ENCODE results near the gene NCR3LG1.
A peak's percentile ranks its signal among the peaks of the same experiment; 100 is the strongest.

Gene NCR3LG1

DNA sequence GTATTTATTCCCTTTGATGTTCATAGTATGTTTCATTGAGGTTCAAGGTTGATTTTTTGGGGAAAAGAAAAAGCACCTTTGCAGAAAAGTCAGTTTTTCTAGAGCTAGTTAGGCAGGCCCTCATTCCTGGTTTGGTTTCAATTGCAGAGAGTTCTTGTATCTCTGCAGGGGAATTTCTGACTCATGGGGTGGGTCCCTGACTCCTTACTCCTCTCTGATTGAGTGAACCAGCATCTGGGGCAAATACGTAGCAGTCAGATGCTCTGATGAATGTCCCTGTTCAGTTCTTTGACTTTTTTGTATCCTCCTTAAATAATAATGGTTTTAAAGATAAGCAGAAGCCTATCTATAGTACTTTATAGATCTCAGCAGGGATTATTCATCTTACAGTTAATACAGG is 7.7 kb upstream of the NCR3LG1 start:
- Histone ChIP-seq H3K9ac (ENCODE audit: low read length) (peak overlapping the region; percentile 77), H3K14ac (ENCODE audit: low read length in 2 of 2) (no peak overlapping the region), H2BK12ac (ENCODE audit: low read length in 2 of 2) (no peak overlapping the region), H3K27me3 (ENCODE audit: control insufficient read depth in 1 of 2, insufficient read depth in 1 of 2, low read length in 2 of 2) (no peaks in the 10 kb centered on the region), H2BK120ac (ENCODE audit: low read depth, low read length) (no peak overlapping the region), H3K18ac (ENCODE audit: low read depth in 1 of 2, low read length in 2 of 2) (no peak overlapping the region), H3K36me3 (ENCODE audit: control insufficient read depth in 1 of 2, insufficient read depth in 2 of 2, low read depth in 1 of 2, low read length in 2 of 2) (no peaks in the 10 kb centered on the region), H3K4me2 (ENCODE audit: low read length, poor library complexity, severe bottlenecking) (no peak overlapping the region), H2AFZ (ENCODE audit: low read depth, low read length) (no peak overlapping the region), H2BK5ac (ENCODE audit: low read depth, low read length, poor library complexity, severe bottlenecking) (no peak overlapping the region), H3K4me1 (ENCODE audit: control insufficient read depth, insufficient read depth, low read depth, low read length) (no peaks in the 10 kb centered on the region), H3K23ac (ENCODE audit: low read length in 2 of 2) (no peak overlapping the region), H4K91ac (ENCODE audit: low read length) (no peak overlapping the region), H3K9me3 (ENCODE audit: control insufficient read depth, low read length) (no peaks in the 10 kb centered on the region), H2BK15ac (ENCODE audit: low read depth, poor library complexity, severe bottlenecking) (no peak overlapping the region), H3K27ac (ENCODE audit: low read length, poor library complexity, severe bottlenecking) (no peak overlapping the region), H3K79me1 (replicated peaks; ENCODE audit: low read length, poor library complexity, severe bottlenecking) (no peaks in the 10 kb centered on the region), H2AK5ac (ENCODE audit: low read length, severe bottlenecking) (no peak overlapping the region), H3K4me3 (ENCODE audit: insufficient read depth in 1 of 2, low read depth in 1 of 2, low read length in 2 of 2) (no peak overlapping the region), H4K8ac (ENCODE audit: low read length) (no peak overlapping the region), H3K4ac (ENCODE audit: low read depth in 1 of 2, low read length in 2 of 2) (no peak overlapping the region)
- no CpG with 5 or more reads among the region's 1 CpG for WGBS
- peak; percentile 87 for DNase-seq

DNA sequence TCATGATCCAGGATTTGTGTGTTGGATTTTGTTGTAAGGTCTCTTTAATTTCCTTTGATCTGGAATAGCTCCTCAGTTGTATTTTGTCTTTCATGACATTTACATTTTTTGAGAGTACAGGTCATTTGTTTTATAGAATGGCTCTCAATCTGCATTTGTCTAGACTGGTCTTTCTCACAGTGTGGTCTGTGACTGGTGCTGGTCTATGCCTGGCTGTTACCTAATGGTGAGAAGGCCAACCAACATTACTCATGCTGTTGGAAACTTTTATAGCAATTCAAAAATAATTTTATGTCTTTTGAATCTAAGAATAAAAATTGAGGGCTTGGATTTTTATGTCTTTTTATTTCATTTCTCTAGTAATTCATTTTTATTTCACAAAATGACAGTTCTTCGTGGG is 3.9 kb upstream of the NCR3LG1 start:
- H3K4me1 ChIP-seq (ENCODE audit: control insufficient read depth, insufficient read depth, low read depth, low read length): peaks cover 8% of the 10 kb centered on the region
- DNase-seq: no peak
- H2AFZ ChIP-seq (ENCODE audit: low read depth, low read length): no peak overlapping the region
- no peak overlapping the region for H2BK12ac ChIP-seq (ENCODE audit: low read length in 2 of 2)
- no peak overlapping the region for H3K4me3 ChIP-seq (ENCODE audit: insufficient read depth in 1 of 2, low read depth in 1 of 2, low read length in 2 of 2)
- H3K27ac ChIP-seq (ENCODE audit: low read length, poor library complexity, severe bottlenecking): no peak overlapping the region
- H2BK120ac ChIP-seq (ENCODE audit: low read depth, low read length): no peak overlapping the region
- no peak overlapping the region for H3K18ac ChIP-seq (ENCODE audit: low read depth in 1 of 2, low read length in 2 of 2)
- no peak overlapping the region for H3K9ac ChIP-seq (ENCODE audit: low read length)
- H3K4me2 ChIP-seq (ENCODE audit: low read length, poor library complexity, severe bottlenecking): no peak overlapping the region
- H3K23ac ChIP-seq (ENCODE audit: low read length in 2 of 2): no peak overlapping the region
- no peak overlapping the region for H4K91ac ChIP-seq (ENCODE audit: low read length)
- no peaks in the 10 kb centered on the region for H3K36me3 ChIP-seq (ENCODE audit: control insufficient read depth in 1 of 2, insufficient read depth in 2 of 2, low read depth in 1 of 2, low read length in 2 of 2)
- H3K14ac ChIP-seq (ENCODE audit: low read length in 2 of 2): no peak overlapping the region
- no CpG with 5 or more reads among the region's 1 CpG for WGBS
- no peak overlapping the region for H3K4ac ChIP-seq (ENCODE audit: low read depth in 1 of 2, low read length in 2 of 2)
- no peak overlapping the region for H2BK15ac ChIP-seq (ENCODE audit: low read depth, poor library complexity, severe bottlenecking)
- no peaks in the 10 kb centered on the region for H3K79me1 ChIP-seq (replicated peaks; ENCODE audit: low read length, poor library complexity, severe bottlenecking)
- H3K9me3 ChIP-seq (ENCODE audit: control insufficient read depth, low read length): no peaks in the 10 kb centered on the region
- no peak overlapping the region for H4K8ac ChIP-seq (ENCODE audit: low read length)
- no peak overlapping the region for H2AK5ac ChIP-seq (ENCODE audit: low read length, severe bottlenecking)
- no peaks in the 10 kb centered on the region for H3K27me3 ChIP-seq (ENCODE audit: control insufficient read depth in 1 of 2, insufficient read depth in 1 of 2, low read length in 2 of 2)
- no peak overlapping the region for H2BK5ac ChIP-seq (ENCODE audit: low read depth, low read length, poor library complexity, severe bottlenecking)

DNA sequence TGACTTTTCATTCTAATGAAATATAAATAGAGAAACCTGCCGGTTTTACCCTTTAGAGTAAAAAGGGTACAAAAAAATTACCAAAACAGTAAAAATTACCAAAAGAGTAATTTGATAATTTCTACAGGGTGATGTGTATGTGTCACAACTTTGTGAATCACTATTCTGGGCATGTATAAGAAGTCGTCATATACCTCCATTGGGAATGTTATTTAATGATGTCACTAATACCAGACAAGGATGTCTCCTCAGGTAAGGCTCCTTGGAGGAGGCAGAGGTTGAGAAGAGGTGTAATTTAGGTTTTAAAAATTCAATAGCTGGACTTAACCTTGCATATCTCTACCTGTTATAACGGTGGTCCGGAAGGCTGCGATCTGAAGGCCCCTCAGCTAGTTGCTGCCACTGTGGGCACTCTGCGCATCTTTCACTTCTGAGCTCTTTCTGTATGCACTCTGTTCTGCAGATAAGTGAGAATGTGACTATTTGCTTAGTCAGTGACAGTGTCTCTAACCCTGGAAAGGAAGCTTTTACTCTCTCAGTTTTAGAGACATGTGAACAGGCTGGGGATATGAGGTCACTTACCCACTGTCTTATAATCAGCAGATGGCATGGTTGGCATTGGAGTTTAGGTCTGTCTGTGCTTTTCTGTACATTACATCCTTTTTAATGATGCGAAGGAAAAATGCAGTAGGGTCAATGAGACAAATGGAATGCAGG is 987 bp upstream of the NCR3LG1 start:
- no peak overlapping the region for H3K27ac ChIP-seq (ENCODE audit: low read length, poor library complexity, severe bottlenecking)
- WGBS: 92% methylated on average over 5 of the region's 7 CpGs
- no peak overlapping the region for H3K18ac ChIP-seq (ENCODE audit: low read depth in 1 of 2, low read length in 2 of 2)
- no peak overlapping the region for H4K91ac ChIP-seq (ENCODE audit: low read length)
- peaks cover 10% of the 10 kb centered on the region for H3K4me1 ChIP-seq (ENCODE audit: control insufficient read depth, insufficient read depth, low read depth, low read length)
- no peaks in the 10 kb centered on the region for H3K9me3 ChIP-seq (ENCODE audit: control insufficient read depth, low read length)
- no peaks in the 10 kb centered on the region for H3K27me3 ChIP-seq (ENCODE audit: control insufficient read depth in 1 of 2, insufficient read depth in 1 of 2, low read length in 2 of 2)
- no peak overlapping the region for H2BK15ac ChIP-seq (ENCODE audit: low read depth, poor library complexity, severe bottlenecking)
- H2BK12ac ChIP-seq (ENCODE audit: low read length in 2 of 2): peak overlapping the region in 1 of 2 experiments; percentile 11
- no peak overlapping the region for H2AFZ ChIP-seq (ENCODE audit: low read depth, low read length)
- H3K4ac ChIP-seq (ENCODE audit: low read depth in 1 of 2, low read length in 2 of 2): peak overlapping the region in 1 of 2 experiments; percentile 13
- H3K4me2 ChIP-seq (ENCODE audit: low read length, poor library complexity, severe bottlenecking): no peak overlapping the region
- H3K23ac ChIP-seq (ENCODE audit: low read length in 2 of 2): no peak overlapping the region
- H4K8ac ChIP-seq (ENCODE audit: low read length): no peak overlapping the region
- peak overlapping the region in 1 of 2 experiments; percentile 84 for H3K4me3 ChIP-seq (ENCODE audit: insufficient read depth in 1 of 2, low read depth in 1 of 2, low read length in 2 of 2)
- H2AK5ac ChIP-seq (ENCODE audit: low read length, severe bottlenecking): no peak overlapping the region
- no peak overlapping the region for H2BK5ac ChIP-seq (ENCODE audit: low read depth, low read length, poor library complexity, severe bottlenecking)
- no peaks in the 10 kb centered on the region for H3K36me3 ChIP-seq (ENCODE audit: control insufficient read depth in 1 of 2, insufficient read depth in 2 of 2, low read depth in 1 of 2, low read length in 2 of 2)
- no peak overlapping the region for H3K14ac ChIP-seq (ENCODE audit: low read length in 2 of 2)
- H3K9ac ChIP-seq (ENCODE audit: low read length): peak overlapping the region; percentile 94
- DNase-seq: no peak
- H2BK120ac ChIP-seq (ENCODE audit: low read depth, low read length): no peak overlapping the region
- no peaks in the 10 kb centered on the region for H3K79me1 ChIP-seq (replicated peaks; ENCODE audit: low read length, poor library complexity, severe bottlenecking)

DNA sequence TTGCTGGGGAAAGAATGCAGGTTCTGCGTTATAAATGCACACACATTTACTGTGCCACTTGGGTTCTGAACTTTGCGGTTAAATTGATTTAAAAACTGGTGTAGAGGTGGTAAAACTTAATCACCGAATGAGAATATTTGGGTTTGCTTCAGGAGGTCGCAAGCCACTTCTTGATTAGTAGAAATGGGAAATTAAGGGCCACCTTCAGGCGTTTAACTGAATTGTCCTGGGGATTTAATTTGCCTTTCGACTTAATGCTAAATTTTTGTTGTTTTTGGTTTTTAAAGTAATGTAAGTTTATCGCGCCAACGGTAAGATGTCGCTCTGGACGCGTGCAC is 459 bp upstream of the NCR3LG1 start:
- Histone ChIP-seq H3K4me2 (ENCODE audit: low read length, poor library complexity, severe bottlenecking) (peak overlapping the region; percentile 96), H3K27me3 (ENCODE audit: control insufficient read depth in 1 of 2, insufficient read depth in 1 of 2, low read length in 2 of 2) (no peaks in the 10 kb centered on the region), H2AFZ (ENCODE audit: low read depth, low read length) (no peak overlapping the region), H3K23ac (ENCODE audit: low read length in 2 of 2) (no peak overlapping the region), H3K4me1 (ENCODE audit: control insufficient read depth, insufficient read depth, low read depth, low read length) (peaks cover 10% of the 10 kb centered on the region), H3K9me3 (ENCODE audit: control insufficient read depth, low read length) (no peaks in the 10 kb centered on the region), H2BK5ac (ENCODE audit: low read depth, low read length, poor library complexity, severe bottlenecking) (no peak overlapping the region), H3K4ac (ENCODE audit: low read depth in 1 of 2, low read length in 2 of 2) (peak overlapping the region in 1 of 2 experiments; percentile 13), H2BK12ac (ENCODE audit: low read length in 2 of 2) (no peak overlapping the region), H2BK15ac (ENCODE audit: low read depth, poor library complexity, severe bottlenecking) (no peak overlapping the region), H2BK120ac (ENCODE audit: low read depth, low read length) (no peak overlapping the region), H4K8ac (ENCODE audit: low read length) (no peak overlapping the region), H3K18ac (ENCODE audit: low read depth in 1 of 2, low read length in 2 of 2) (no peak overlapping the region), H3K9ac (ENCODE audit: low read length) (peak overlapping the region; percentile 94), H4K91ac (ENCODE audit: low read length) (no peak overlapping the region), H3K36me3 (ENCODE audit: control insufficient read depth in 1 of 2, insufficient read depth in 2 of 2, low read depth in 1 of 2, low read length in 2 of 2) (no peaks in the 10 kb centered on the region), H2AK5ac (ENCODE audit: low read length, severe bottlenecking) (no peak overlapping the region), H3K27ac (ENCODE audit: low read length, poor library complexity, severe bottlenecking) (no peak overlapping the region), H3K4me3 (ENCODE audit: insufficient read depth in 1 of 2, low read depth in 1 of 2, low read length in 2 of 2) (peak overlapping the region in 1 of 2 experiments; percentile 84), H3K79me1 (replicated peaks; ENCODE audit: low read length, poor library complexity, severe bottlenecking) (no peaks in the 10 kb centered on the region), H3K14ac (ENCODE audit: low read length in 2 of 2) (no peak overlapping the region)
- no peak for DNase-seq
- WGBS: 35% methylated on average over 12 of the region's 12 CpGs

All from mesenchymal stem cell (in vitro differentiated cells and primary cell).